SH-SY5Y (cell line): ENCODE results near the gene SH3D19.

Experiments
- GATA2 ChIP-seq: IDR thresholded peaks from 2 replicates; pipeline ENCODE4 v1.6.1; 2011; ENCODE audit warnings: mild to moderate bottlenecking, low read depth, low read length
- GATA3 ChIP-seq: IDR thresholded peaks from 2 replicates; pipeline ENCODE4 v1.6.1; 2011; ENCODE audit warnings: low read depth, mild to moderate bottlenecking, low read length, moderate library complexity

SH3D19 gene, protein sequence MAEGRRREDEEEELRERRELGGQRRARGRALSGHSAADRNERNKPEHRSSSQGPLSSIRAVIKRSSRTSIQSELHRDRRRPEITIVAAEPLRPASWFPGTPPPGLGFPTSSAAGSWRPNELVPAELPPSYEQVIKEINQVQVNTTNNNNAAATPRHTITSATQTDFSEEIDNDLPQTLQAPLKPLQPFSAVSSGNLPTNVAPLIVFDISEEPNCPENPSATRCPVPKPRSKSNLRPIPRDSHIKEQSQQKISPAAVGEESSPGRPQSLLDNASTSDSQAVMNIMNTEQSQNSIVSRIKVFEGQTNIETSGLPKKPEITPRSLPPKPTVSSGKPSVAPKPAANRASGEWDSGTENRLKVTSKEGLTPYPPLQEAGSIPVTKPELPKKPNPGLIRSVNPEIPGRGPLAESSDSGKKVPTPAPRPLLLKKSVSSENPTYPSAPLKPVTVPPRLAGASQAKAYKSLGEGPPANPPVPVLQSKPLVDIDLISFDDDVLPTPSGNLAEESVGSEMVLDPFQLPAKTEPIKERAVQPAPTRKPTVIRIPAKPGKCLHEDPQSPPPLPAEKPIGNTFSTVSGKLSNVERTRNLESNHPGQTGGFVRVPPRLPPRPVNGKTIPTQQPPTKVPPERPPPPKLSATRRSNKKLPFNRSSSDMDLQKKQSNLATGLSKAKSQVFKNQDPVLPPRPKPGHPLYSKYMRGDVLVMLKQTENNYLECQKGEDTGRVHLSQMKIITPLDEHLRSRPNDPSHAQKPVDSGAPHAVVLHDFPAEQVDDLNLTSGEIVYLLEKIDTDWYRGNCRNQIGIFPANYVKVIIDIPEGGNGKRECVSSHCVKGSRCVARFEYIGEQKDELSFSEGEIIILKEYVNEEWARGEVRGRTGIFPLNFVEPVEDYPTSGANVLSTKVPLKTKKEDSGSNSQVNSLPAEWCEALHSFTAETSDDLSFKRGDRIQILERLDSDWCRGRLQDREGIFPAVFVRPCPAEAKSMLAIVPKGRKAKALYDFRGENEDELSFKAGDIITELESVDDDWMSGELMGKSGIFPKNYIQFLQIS

GRCh38 chr4:151325111-151325948 lies at the start of gene SH3D19:
Gene SH3D19, minus strand, starts transcription at chr4:151325605. Its CDS starts 253 bp downstream, at chr4:151325352.
- TF ChIP-seq GATA2 (no peak), GATA3 (no peak)

GRCh38 chr4:151362404-151363164 lies 37.2 kb upstream of the SH3D19 start:
- TF ChIP-seq GATA3 (no peak), GATA2 (no peak)

DNA sequence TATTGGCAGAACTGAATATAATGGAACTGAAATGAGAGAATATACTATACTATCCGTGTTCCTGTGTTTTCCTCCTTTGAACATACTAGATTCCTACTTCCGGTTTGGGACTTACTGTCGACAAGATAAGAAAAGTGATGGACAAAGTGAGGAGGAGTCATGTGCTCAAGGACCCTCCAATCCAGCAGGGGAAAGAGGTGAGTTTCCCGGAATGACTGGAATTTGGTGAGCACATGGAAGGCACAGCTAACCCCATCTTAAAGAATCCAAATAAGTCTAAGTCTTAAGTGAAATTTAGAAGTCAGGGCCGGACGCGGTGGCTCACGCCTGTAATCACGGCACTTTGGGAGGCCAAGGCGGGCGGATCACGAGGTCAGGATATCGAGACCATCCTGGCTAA lies 36.6 kb upstream of the SH3D19 start:
- TF ChIP-seq GATA2, result no peak
- TF ChIP-seq GATA3, result no peak

GRCh38 chr4:151361126-151361525 lies 35.7 kb upstream of the SH3D19 start:
- TF ChIP-seq GATA2 (no peak), GATA3 (no peak)

- TF ChIP-seq GATA3 (no peak), GATA2 (no peak)
Measured at GRCh38 chr4:151359576-151359975, 34.2 kb upstream of the SH3D19 start.

DNA sequence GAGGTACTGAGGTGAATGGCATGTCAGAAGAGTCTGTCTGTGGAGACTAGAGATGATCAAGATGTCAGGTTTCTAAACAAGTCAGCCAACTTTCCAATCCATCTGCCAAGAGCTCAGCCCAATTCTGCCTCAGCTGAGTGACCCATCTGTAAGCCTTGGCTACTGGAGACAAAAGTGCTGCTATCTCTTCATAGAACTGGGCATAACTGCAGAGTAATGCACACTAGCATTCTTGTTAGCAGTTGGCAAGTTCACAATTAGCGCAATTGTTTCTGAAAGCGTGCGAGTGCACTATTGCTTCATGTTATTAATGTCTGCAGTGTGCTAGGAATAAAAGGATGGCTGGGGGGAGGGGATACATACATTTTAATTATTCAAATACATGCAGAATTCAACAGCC lies 32.9 kb upstream of the SH3D19 start:
- TF ChIP-seq GATA3, result no peak
- TF ChIP-seq GATA2, result no peak

DNA sequence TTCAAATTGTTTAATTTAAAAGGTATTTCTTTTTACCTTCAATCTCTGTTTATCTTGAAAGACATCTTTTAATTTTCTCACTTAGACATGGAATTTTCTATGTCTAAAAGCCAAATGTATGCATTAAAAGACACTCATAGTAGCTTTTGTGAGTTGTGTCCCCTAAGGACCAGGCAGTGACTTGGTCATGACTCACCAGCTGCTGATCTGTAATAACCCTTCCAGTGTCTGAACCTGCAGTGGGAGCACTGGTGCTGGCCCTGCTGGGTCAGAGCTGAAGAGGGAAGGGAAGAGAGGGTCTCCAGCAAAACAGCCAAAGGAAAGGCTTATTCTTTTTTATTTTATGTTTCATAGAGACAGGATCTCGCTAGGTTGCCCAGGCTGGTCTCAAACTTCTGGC lies 31.1 kb upstream of the SH3D19 start:
- no peak for TF ChIP-seq GATA3
- no peak for TF ChIP-seq GATA2

- no peak for TF ChIP-seq GATA3
- TF ChIP-seq GATA2, result no peak
Measured at GRCh38 chr4:151355155-151355554, 29.8 kb upstream of the SH3D19 start.

DNA sequence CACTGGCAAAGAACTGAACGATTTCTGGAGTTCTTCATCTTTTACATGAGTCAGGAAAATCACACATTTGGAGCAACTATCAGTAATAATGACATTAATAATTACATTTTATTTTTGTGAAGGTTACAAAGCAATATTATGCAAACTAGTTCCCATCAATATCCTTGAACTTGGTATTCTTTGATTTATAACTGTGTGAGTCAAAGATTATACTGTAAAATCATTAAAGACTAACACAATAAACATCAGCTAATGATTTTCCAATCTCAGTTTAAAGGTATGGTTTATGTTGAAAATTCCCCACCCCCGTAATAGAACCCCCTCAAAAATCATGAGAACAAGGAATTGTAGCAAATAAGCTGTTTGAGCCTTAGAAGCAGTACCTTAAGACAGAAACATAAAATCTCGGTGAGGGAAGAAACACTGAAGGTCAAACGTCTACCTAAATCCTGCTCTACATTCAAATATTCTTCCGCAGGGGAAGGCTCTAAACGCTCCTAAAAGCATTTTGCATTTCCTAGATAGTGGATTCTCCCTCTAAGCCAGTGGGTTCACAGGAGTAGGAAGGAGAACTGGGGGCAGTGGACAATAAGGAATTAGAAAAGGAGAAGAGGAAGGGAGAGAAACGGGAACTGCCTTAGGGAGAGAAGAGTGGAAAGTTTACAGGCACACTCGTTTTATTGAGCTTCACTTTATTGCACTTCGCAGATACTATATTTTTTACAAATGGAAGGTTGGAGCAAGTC lies 22.3 kb upstream of the SH3D19 start:
- TF ChIP-seq GATA3, result no peak
- no peak for TF ChIP-seq GATA2

DNA sequence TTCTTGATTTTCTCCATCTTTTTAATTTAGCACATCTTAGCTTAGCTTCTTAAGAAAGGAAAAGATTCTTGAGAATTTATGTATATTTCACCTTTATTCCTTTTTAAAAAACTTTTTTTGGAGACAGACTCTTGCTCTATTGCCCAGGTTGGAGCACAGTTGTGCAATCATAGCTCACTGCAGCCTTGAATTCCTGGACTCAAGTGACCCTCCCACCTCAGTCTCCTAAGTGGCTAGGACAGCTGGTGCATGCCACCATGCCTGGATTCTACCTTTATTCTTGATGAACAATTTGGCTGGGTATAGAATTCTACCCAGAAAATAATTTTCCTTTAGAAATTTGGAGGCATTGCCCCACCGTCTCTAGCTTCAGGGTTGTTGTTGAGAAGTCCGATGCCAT lies 19.5 kb upstream of the SH3D19 start:
- TF ChIP-seq GATA3 (no peak), GATA2 (no peak)

- no peak for TF ChIP-seq GATA3
- no peak for TF ChIP-seq GATA2
Measured at GRCh38 chr4:151340751-151341385, 15.5 kb upstream of the SH3D19 start.

- TF ChIP-seq GATA2 (no peak), GATA3 (no peak)
Measured at GRCh38 chr4:151339467-151339866, 14.1 kb upstream of the SH3D19 start.
